GM12864 (cell line): ENCODE measurements around the gene ZCCHC3.

ENCODE experiments used
- DNase-seq: peaks from one replicate; pipeline ENCODE4 v3.0.0-alpha.2; 2011; ENCODE audit warnings: low read depth
- H3K4me3 ChIP-seq: 2 replicates; pipeline ENCODE4 v1.5.1; 2011; ENCODE audit warnings: mild to moderate bottlenecking, low read depth, low read length, control low read depth
- CTCF ChIP-seq: IDR thresholded peaks from 2 replicates; pipeline ENCODE4 v1.5.1; 2011; ENCODE audit warnings: low read depth, mild to moderate bottlenecking, moderate library complexity, low read length, control low read depth, inconsistent platforms; ENCODE audit errors: missing control alignments

Gene ZCCHC3

GRCh38 chr20:273884-274283 is 23.5 kb upstream of the ZCCHC3 start:
- no peak for DNase-seq
- no peak for TF ChIP-seq CTCF
- H3K4me3 ChIP-seq: no peak overlapping the region

GRCh38 chr20:275791-276190 is 21.6 kb upstream of the ZCCHC3 start:
- no peak for DNase-seq
- no peak for TF ChIP-seq CTCF
- H3K4me3 ChIP-seq: no peak overlapping the region

GRCh38 chr20:276620-277495 is 20.5 kb upstream of the ZCCHC3 start:
- TF ChIP-seq CTCF: no peak
- H3K4me3 ChIP-seq: no peak overlapping the region
- DNase-seq: no peak

GRCh38 chr20:277496-277781 is 19.9 kb upstream of the ZCCHC3 start:
- no peak for TF ChIP-seq CTCF
- no peak for DNase-seq
- H3K4me3 ChIP-seq: no peak overlapping the region

- DNase-seq: no peak
- no peak overlapping the region for H3K4me3 ChIP-seq
- no peak for TF ChIP-seq CTCF
Observed at GRCh38 chr20:278181-278580, 19.2 kb upstream of the ZCCHC3 start.

- TF ChIP-seq CTCF: no peak
- no peak overlapping the region for H3K4me3 ChIP-seq
- no peak for DNase-seq
Observed at GRCh38 chr20:278607-279571, 18.5 kb upstream of the ZCCHC3 start.
